Skeletal muscle cell (primary cell): ENCODE data around the gene RASSF7.
A peak's percentile ranks its signal among the peaks of the same experiment; 100 is the strongest.

Source experiments
- DNase-seq: peaks from one replicate; pipeline ENCODE4 v3.0.0-alpha.2; 2010; ENCODE audit warnings: low read depth
- H3K4me3 ChIP-seq: 2 replicates; pipeline ENCODE4 v1.5.1; 2011; ENCODE audit warnings: low read depth, mild to moderate bottlenecking, control low read depth, low read length, moderate library complexity

RASSF7 gene

GRCh38 chr11:531919-532526 lies 28.7 kb upstream of the RASSF7 start:
- DNase-seq = no peak
- H3K4me3 ChIP-seq = no peak overlapping the region

GRCh38 chr11:532527-532985 lies 28.2 kb upstream of the RASSF7 start:
- no peak for DNase-seq
- no peak overlapping the region for H3K4me3 ChIP-seq

GRCh38 chr11:532986-533585 lies 27.7 kb upstream of the RASSF7 start:
- DNase-seq = no peak
- no peak overlapping the region for H3K4me3 ChIP-seq

GRCh38 chr11:533586-534395 lies 27.0 kb upstream of the RASSF7 start:
- no peak for DNase-seq
- peak overlapping the region; percentile 91 for H3K4me3 ChIP-seq

GRCh38 chr11:534396-535209 lies 26.2 kb upstream of the RASSF7 start:
- no peak for DNase-seq
- peak overlapping the region; percentile 91 for H3K4me3 ChIP-seq

GRCh38 chr11:535210-535518 lies 25.6 kb upstream of the RASSF7 start:
- DNase-seq = no peak
- peak overlapping the region; percentile 91 for H3K4me3 ChIP-seq

GRCh38 chr11:535519-536454 lies 25.0 kb upstream of the RASSF7 start, which contains the start of gene HRAS:
Gene HRAS, minus strand, starts transcription at chr11:535576.
- H3K4me3 ChIP-seq = peak within 1 kb of the TSS; percentile 91
- DNase-seq = peak; percentile 74

- H3K4me3 ChIP-seq = peak within 1 kb of the TSS; percentile 38
Observed at GRCh38 chr11:536841-537621, 23.7 kb upstream of the RASSF7 start, which contains the start of gene LRRC56. Gene LRRC56, plus strand, starts transcription at chr11:537527. Its CDS starts 3,158 bp downstream, at chr11:540685.

GRCh38 chr11:537622-538430 lies 22.9 kb upstream of the RASSF7 start:
- H3K4me3 ChIP-seq = peak overlapping the region; percentile 38
- no peak for DNase-seq

More at GRCh38 chr11:536841-537621, 23.7 kb upstream of the RASSF7 start, which contains the start of gene LRRC56:
- DNase-seq = peak; percentile 14

- H3K4me3 ChIP-seq = no peak overlapping the region
- DNase-seq = no peak
Observed at GRCh38 chr11:538431-539051, 22.2 kb upstream of the RASSF7 start.

- H3K4me3 ChIP-seq = no peak overlapping the region
- no peak for DNase-seq
Observed at GRCh38 chr11:539971-540481, 20.7 kb upstream of the RASSF7 start.

- no peak overlapping the region for H3K4me3 ChIP-seq
- DNase-seq = no peak
Observed at GRCh38 chr11:540583-541432, 20.0 kb upstream of the RASSF7 start.

GRCh38 chr11:541433-541885 lies 19.3 kb upstream of the RASSF7 start:
- no peak for DNase-seq
- no peak overlapping the region for H3K4me3 ChIP-seq

GRCh38 chr11:544817-545166 lies 16.0 kb upstream of the RASSF7 start:
- DNase-seq = no peak
- no peak overlapping the region for H3K4me3 ChIP-seq

- no peak for DNase-seq
- no peak overlapping the region for H3K4me3 ChIP-seq
Observed at GRCh38 chr11:545171-545570, 15.6 kb upstream of the RASSF7 start.
